SK-N-SH treated with all-trans-retinoic acid at 6 μM for 48 hours (cell line): ENCODE results near the gene S100P.

Experiments used
- ATAC-seq: fragments of 200-7000 bp; cut with Tn5 transposase; 3 replicates; pipeline ENCODE4 v1.9.1; 2020; ENCODE audit warnings: mild to moderate bottlenecking, moderate library complexity
- ARNTL ChIP-seq: fragments of 450-650 bp; formaldehyde crosslinking; IDR thresholded peaks from 2 replicates; pipeline ENCODE4 v1.5.0; 2020; ENCODE audit warnings: low read depth, mild to moderate bottlenecking, moderate library complexity, borderline replicate concordance
- BACH2 ChIP-seq: fragments of 250-450 bp; sonication (Bioruptor Pico); IDR thresholded peaks from 2 replicates; pipeline ENCODE4 v1.9.0; 2021; ENCODE audit warnings: mild to moderate bottlenecking, borderline replicate concordance
- CREB5 ChIP-seq: fragments of 250-450 bp; sonication (Bioruptor Pico); IDR thresholded peaks from 2 replicates; pipeline ENCODE4 v1.5.1; 2020; ENCODE audit warnings: low read depth, mild to moderate bottlenecking, moderate library complexity
- CSDC2 ChIP-seq: fragments of 250-450 bp; sonication (Bioruptor Pico); IDR thresholded peaks from 2 replicates; pipeline ENCODE4 v1.5.0; 2020; ENCODE audit warnings: mild to moderate bottlenecking, moderate library complexity
- ESRRG ChIP-seq: fragments of 250-450 bp; sonication (Bioruptor Pico); IDR thresholded peaks from 2 replicates; pipeline ENCODE4 v1.6.1; 2021; ENCODE audit warnings: mild to moderate bottlenecking
- GLIS3 ChIP-seq: fragments of 250-450 bp; sonication (Bioruptor Pico); IDR thresholded peaks from 2 replicates; pipeline ENCODE4 v1.5.0; 2020; ENCODE audit warnings: mild to moderate bottlenecking, moderate library complexity
- ISL1 ChIP-seq: fragments of 250-450 bp; sonication (Bioruptor Pico); IDR thresholded peaks from 2 replicates; pipeline ENCODE4 v2.1.2; 2022; ENCODE audit warnings: mild to moderate bottlenecking, moderate library complexity
- PATZ1 ChIP-seq: fragments of 250-450 bp; sonication (Bioruptor Pico); IDR thresholded peaks from 2 replicates; pipeline ENCODE4 v1.8.0; 2020; ENCODE audit warnings: mild to moderate bottlenecking, moderate library complexity, borderline replicate concordance
- POU6F1 ChIP-seq: fragments of 250-450 bp; sonication (Bioruptor Pico); IDR thresholded peaks from 2 replicates; pipeline ENCODE4 v1.8.0; 2021; ENCODE audit warnings: low read depth, mild to moderate bottlenecking, moderate library complexity, borderline replicate concordance
- PPARA ChIP-seq: fragments of 250-450 bp; sonication (Bioruptor Pico); IDR thresholded peaks from 2 replicates; pipeline ENCODE4 v1.5.0; 2020; ENCODE audit warnings: mild to moderate bottlenecking, borderline replicate concordance
- RARB ChIP-seq: fragments of 250-450 bp; sonication (Bioruptor Pico); IDR thresholded peaks from 2 replicates; pipeline ENCODE4 v1.8.0; 2021; ENCODE audit warnings: mild to moderate bottlenecking, moderate library complexity
- SNAI2 ChIP-seq: fragments of 250-450 bp; sonication (Bioruptor Pico); IDR thresholded peaks from 2 replicates; pipeline ENCODE4 v1.5.0; 2020; ENCODE audit warnings: mild to moderate bottlenecking, moderate library complexity
- TOX ChIP-seq: fragments of 250-450 bp; sonication (Bioruptor Pico); IDR thresholded peaks from 2 replicates; pipeline ENCODE4 v1.8.0; 2021; ENCODE audit warnings: mild to moderate bottlenecking, moderate library complexity, borderline replicate concordance
- TSHZ2 ChIP-seq: fragments of 250-450 bp; sonication (Bioruptor Pico); IDR thresholded peaks from 2 replicates; pipeline ENCODE4 v1.5.0; 2020; ENCODE audit warnings: mild to moderate bottlenecking, moderate library complexity
- ZC3H10 ChIP-seq: fragments of 250-450 bp; sonication (Bioruptor Pico); IDR thresholded peaks from 2 replicates; pipeline ENCODE4 v1.5.1; 2021; ENCODE audit warnings: mild to moderate bottlenecking, moderate library complexity
- ZFP3 ChIP-seq: fragments of 250-450 bp; sonication (Bioruptor Pico); IDR thresholded peaks from 2 replicates; pipeline ENCODE4 v1.5.0; 2020; ENCODE audit warnings: mild to moderate bottlenecking, moderate library complexity
- ZFP30 ChIP-seq: fragments of 450-650 bp; formaldehyde crosslinking; IDR thresholded peaks from 2 replicates; pipeline ENCODE4 v1.5.0; 2022; ENCODE audit warnings: mild to moderate bottlenecking, moderate library complexity
- ZNF565 ChIP-seq: fragments of 450-650 bp; formaldehyde crosslinking; conservative IDR thresholded peaks from 2 replicates; pipeline ENCODE4 v1.5.0; 2020; ENCODE audit warnings: low read depth, mild to moderate bottlenecking, moderate library complexity
- ZNF70 ChIP-seq: fragments of 450-650 bp; formaldehyde crosslinking; IDR thresholded peaks from 2 replicates; pipeline ENCODE4 v1.5.0; 2020; ENCODE audit warnings: mild to moderate bottlenecking, moderate library complexity
- ZNF8 ChIP-seq: fragments of 450-650 bp; formaldehyde crosslinking; IDR thresholded peaks from 2 replicates; pipeline ENCODE4 v1.5.0; 2020; ENCODE audit warnings: mild to moderate bottlenecking, moderate library complexity

The S100P gene

GRCh38 chr4:6730603-6731317 is 37.1 kb downstream of the S100P start (continued):
- no peak for TF ChIP-seq CREB5 (CRISPR knock-in tag)
- TF ChIP-seq ZFP3 (CRISPR knock-in tag), result no peak
- TF ChIP-seq CSDC2 (CRISPR knock-in tag), result no peak
- no peak for TF ChIP-seq ZNF8 (CRISPR knock-in tag)
- TF ChIP-seq ISL1 (CRISPR knock-in tag), result no peak
- TF ChIP-seq BACH2, result no peak
- TF ChIP-seq RARB (CRISPR knock-in tag), result no peak
- no peak for TF ChIP-seq PPARA (CRISPR knock-in tag)
- no peak for TF ChIP-seq ESRRG (CRISPR knock-in tag)
- TF ChIP-seq TOX (CRISPR knock-in tag), result no peak
- no peak for TF ChIP-seq GLIS3 (CRISPR knock-in tag)
- TF ChIP-seq PATZ1 (CRISPR knock-in tag), result no peak
- TF ChIP-seq ZFP30 (CRISPR knock-in tag), result no peak
- TF ChIP-seq ZNF70, result no peak
- TF ChIP-seq SNAI2 (CRISPR knock-in tag), result no peak
- no peak for TF ChIP-seq ZC3H10

GRCh38 chr4:6731318-6731675 is 37.6 kb downstream of the S100P start:
- ATAC-seq, result no peak
- TF ChIP-seq ISL1 (CRISPR knock-in tag) (no peak), TSHZ2 (CRISPR knock-in tag) (no peak), ZNF565 (no peak), BACH2 (no peak), TOX (CRISPR knock-in tag) (no peak), ZNF70 (no peak), ZFP30 (CRISPR knock-in tag) (no peak), CSDC2 (CRISPR knock-in tag) (no peak), ARNTL (CRISPR knock-in tag) (no peak), ZNF8 (CRISPR knock-in tag) (no peak), POU6F1 (CRISPR knock-in tag) (no peak), CREB5 (CRISPR knock-in tag) (no peak), ZC3H10 (no peak)

- ATAC-seq, result no peak
- no peak for TF ChIP-seq CSDC2 (CRISPR knock-in tag)
- no peak for TF ChIP-seq ISL1 (CRISPR knock-in tag)
Measured at GRCh38 chr4:6731780-6732179, 38.1 kb downstream of the S100P start.
